K562 (cell line): ENCODE results near the gene ABCG1. TPM values are rescaled to one million over a fixed set of nuclear protein-coding genes. Genes with fewer than 3 reads are reported as not detected.

Source experiments
- ATAC-seq: fragments of 200-7000 bp; cut with Tn5 transposase; 3 replicates; pipeline ENCODE4 v1.9.1; 2020; ENCODE audit warnings: moderate library complexity
- BruUV-seq: library from RNA; stranded (reverse); fragments of 400-500 nt; replicated peaks from 2 replicates; lab custom pipeline; 2021; lab: Mats Ljungman, UMichigan
- CTCF ChIA-PET: fragments of 300-600 bp; formaldehyde crosslinking; extraction: SDS; loops from one replicate; lab custom pipeline; 2021; ENCODE audit warnings: low intra/inter-chr PET ratio; lab: Yijun Ruan, JAX
- POLR2A ChIA-PET: fragments of 300-600, 350-650 bp; sonication (Branson Sonifier 250); formaldehyde crosslinking; extraction: SDS; loops from one replicate; lab custom pipeline; 2021; ENCODE audit warnings: antibody characterized with exemption, inconsistent platforms; lab: Yijun Ruan, JAX
- DNase-seq, 4 experiments: peaks; one replicate each; pipeline versions ENCODE4 v3.0.0 to v3.0.0-alpha.2; 2011 to 2018; ENCODE audit warnings: low spot score in 3 of 4, mixed read lengths in 3 of 4; ENCODE audit errors: extremely low read depth in 1 of 4
- FAIRE-seq: peaks from 2 replicates; lab custom pipeline; 2011; peaks lifted over from hg19 to GRCh38; lab: Jason Lieb, UNC
- H2AFZ ChIP-seq: 2 replicates; pipeline ENCODE4 v1.6.0; 2011; ENCODE audit warnings: low read depth, low read length, control low read depth, inconsistent platforms
- H3K27ac ChIP-seq: fragments of 200-600 bp; 3 replicates; pipeline ENCODE4 v1.8.0; 2011; ENCODE audit warnings: low read depth, mild to moderate bottlenecking, control low read depth, inconsistent platforms, low read length, moderate library complexity, mixed read lengths; ENCODE audit errors: extremely low read depth
- H3K27me3 ChIP-seq, 2 experiments: fragments of 300-600 bp in 1 of 2; 2 replicates in 1 of 2; 3 replicates in 1 of 2; pipeline versions ENCODE4 v1.6.0 to v1.8.0; 2011; ENCODE audit warnings: inconsistent platforms in 2 of 2, low read length in 2 of 2, mild to moderate bottlenecking in 1 of 2, mixed read lengths in 1 of 2, moderate library complexity in 1 of 2; ENCODE audit not compliant: control insufficient read depth in 2 of 2, insufficient read depth in 2 of 2
- H3K36me3 ChIP-seq: fragments of 300-600 bp; 3 replicates; pipeline ENCODE4 v1.8.0; 2011; ENCODE audit warnings: mild to moderate bottlenecking, low read length, inconsistent platforms; ENCODE audit not compliant: control insufficient read depth, insufficient read depth
- H3K4me1 ChIP-seq, 2 experiments: fragments of 200-600 bp in 1 of 2; replicated peaks in 1 of 2; 2 replicates in 1 of 2; 3 replicates in 1 of 2; pipeline versions ENCODE4 v1.5.1 to v1.8.0; 2011; ENCODE audit warnings: inconsistent platforms in 2 of 2, low read length in 2 of 2, mild to moderate bottlenecking in 1 of 2, mixed read lengths in 1 of 2, moderate library complexity in 1 of 2; ENCODE audit not compliant: control insufficient read depth in 2 of 2, insufficient read depth in 2 of 2
- H3K4me2 ChIP-seq: 2 replicates; pipeline ENCODE4 v1.6.1; 2011; ENCODE audit warnings: low read length, control low read depth, inconsistent platforms, mixed read lengths; ENCODE audit not compliant: insufficient read depth
- H3K4me3 ChIP-seq: fragments of 200-600 bp; sonication (generic), shearing (Covaris generic); 2 replicates; pipeline ENCODE4 v1.5.1; 2016; ENCODE audit warnings: control low read depth, inconsistent platforms
- H3K79me2 ChIP-seq: fragments of 200-600 bp; 3 replicates; pipeline ENCODE4 v1.8.0; 2011; ENCODE audit warnings: low read length, inconsistent platforms; ENCODE audit not compliant: control insufficient read depth, insufficient read depth
- H3K9ac ChIP-seq, 2 experiments: 2 replicates each; pipeline versions ENCODE4 v1.6.0 to v1.6.1; 2011; ENCODE audit warnings: low read depth in 2 of 2, low read length in 2 of 2, control low read depth in 1 of 2, inconsistent platforms in 1 of 2, mild to moderate bottlenecking in 1 of 2, mixed read lengths in 1 of 2; ENCODE audit not compliant: insufficient read depth in 1 of 2
- H3K9me1 ChIP-seq: one replicate; pipeline ENCODE4 v1.6.0; 2011; ENCODE audit warnings: inconsistent platforms, mild to moderate bottlenecking, low read length, moderate library complexity; ENCODE audit not compliant: control insufficient read depth, insufficient read depth
- H3K9me3 ChIP-seq: replicated peaks from 2 replicates; pipeline ENCODE4 v1.5.1; 2011; ENCODE audit warnings: low read depth, low read length, inconsistent platforms; ENCODE audit not compliant: control insufficient read depth, insufficient read depth
- H4K20me1 ChIP-seq: replicated peaks from 2 replicates; pipeline ENCODE4 v1.6.1; 2011; ENCODE audit warnings: low read length, inconsistent platforms, mixed read lengths; ENCODE audit not compliant: control insufficient read depth, insufficient read depth
- BCLAF1 ChIP-seq, 2 experiments: fragments of 450-650 bp in 1 of 2; IDR thresholded peaks; 2 replicates each; pipeline ENCODE4 v1.6.1; 2011 to 2017; ENCODE audit warnings: low read depth in 2 of 2, antibody characterized with exemption in 1 of 2, borderline replicate concordance in 1 of 2, low read length in 1 of 2, mild to moderate bottlenecking in 1 of 2, mixed read lengths in 1 of 2; ENCODE audit not compliant: control insufficient read depth in 1 of 2
- CBFA2T3 ChIP-seq: fragments of 450-650 bp; IDR thresholded peaks from 2 replicates; pipeline ENCODE4 v1.6.1; 2017
- GTF3C2 ChIP-seq: IDR thresholded peaks from 3 replicates; pipeline ENCODE4 v1.6.1; 2011; ENCODE audit warnings: borderline replicate concordance, mild to moderate bottlenecking, moderate library complexity; ENCODE audit not compliant: insufficient read length; ENCODE audit errors: extremely low read depth
- LARP7 ChIP-seq: fragments of 450-650 bp; IDR thresholded peaks from 2 replicates; pipeline ENCODE4 v1.6.1; 2016
- MTA2 ChIP-seq: fragments of 450-650 bp; IDR thresholded peaks from 2 replicates; pipeline ENCODE4 v1.6.1; 2016; ENCODE audit warnings: low read depth
- NEUROD1 ChIP-seq: fragments of 150-350 bp; IDR thresholded peaks from 2 replicates; pipeline ENCODE4 v1.6.1; 2014; ENCODE audit warnings: borderline replicate concordance, low read length, low read depth; ENCODE audit not compliant: partially characterized antibody
- TCF7 ChIP-seq: sonication (generic); IDR thresholded peaks from 2 replicates; pipeline ENCODE4 v1.6.1; 2016; ENCODE audit warnings: antibody characterized with exemption, borderline replicate concordance
- ZNF444 ChIP-seq: fragments of 250-450 bp; sonication (Bioruptor Pico); IDR thresholded peaks from 2 replicates; pipeline ENCODE4 v1.4.0; 2020; ENCODE audit warnings: mild to moderate bottlenecking, moderate library complexity
- WGBS: fragments of 100-300 bp; shearing (Covaris generic); methylation state at CpG from one replicate; pipeline ENCODE4 v1.1.6; 2016; ENCODE audit warnings: low coverage, mixed read lengths; ENCODE audit not compliant: insufficient coverage; ENCODE audit errors: missing lambda C conversion rate; 5-methylcytosine and 5-hydroxymethylcytosine counted together
- in situ Hi-C: fragments of 300-500 bp; cut with MboI; formaldehyde crosslinking; loops from 4 replicates; pipeline ENCODE4 v1.15.0; 2018; ENCODE audit warnings: inconsistent platforms, mixed read lengths
- intact Hi-C: fragments of 100-400 bp; cut with micrococcal nuclease; formaldehyde crosslinking; loops from 2 replicates; pipeline ENCODE4 v1.14.2; 2022
- polyA plus RNA-seq, 8 experiments: library from polyadenylated mRNA; depleted of rRNA in 4 of 8; stranded (reverse) in 5 of 8; unstranded in 3 of 8; fragments of >200 nt; fragmentation: Nextera tagmentation in 2 of 8; fragmentation: Illumina TruSeq in 1 of 8; extraction: Ambion mirVana in 2 of 8; extraction: Trizol in 1 of 8; gene quantifications; 2 replicates each; pipeline versions ENCODE4 v1.2.1 to v1.2.3, GENCODE V29; 2011 to 2014; ENCODE audit warnings: inconsistent platforms in 1 of 8, missing spikeins in 1 of 8
- total RNA-seq, 7 experiments: library from RNA; depleted of rRNA in 6 of 7; stranded (reverse); fragments of >200 nt in 6 of 7; fragmentation: Illumina TruSeq in 2 of 7; extraction: Trizol in 2 of 7; gene quantifications; 2 replicates each; pipeline versions ENCODE4 v1.2.1 to v1.2.3, GENCODE V29; 2011 to 2021; ENCODE audit warnings: low replicate concordance in 1 of 7
- TF ChIP-seq, protein P1 (sequence below): fragments of 250-450 bp; sonication (Bioruptor Pico); IDR thresholded peaks from 2 replicates; pipeline ENCODE4 v1.4.0; 2020

ABCG1 gene
- total and polyA plus RNA-seq, 9 of the 15 experiments (the other 6 are each of a cell fraction or from before 2014, with no cell fraction given), result 0.04 to 0.09 TPM; not detected in 7

GRCh38 chr21:42253466-42253865 is 34.5 kb downstream of the ABCG1 start (continued):
- no peak for TF ChIP-seq NEUROD1
- TF ChIP-seq, protein P1, sequence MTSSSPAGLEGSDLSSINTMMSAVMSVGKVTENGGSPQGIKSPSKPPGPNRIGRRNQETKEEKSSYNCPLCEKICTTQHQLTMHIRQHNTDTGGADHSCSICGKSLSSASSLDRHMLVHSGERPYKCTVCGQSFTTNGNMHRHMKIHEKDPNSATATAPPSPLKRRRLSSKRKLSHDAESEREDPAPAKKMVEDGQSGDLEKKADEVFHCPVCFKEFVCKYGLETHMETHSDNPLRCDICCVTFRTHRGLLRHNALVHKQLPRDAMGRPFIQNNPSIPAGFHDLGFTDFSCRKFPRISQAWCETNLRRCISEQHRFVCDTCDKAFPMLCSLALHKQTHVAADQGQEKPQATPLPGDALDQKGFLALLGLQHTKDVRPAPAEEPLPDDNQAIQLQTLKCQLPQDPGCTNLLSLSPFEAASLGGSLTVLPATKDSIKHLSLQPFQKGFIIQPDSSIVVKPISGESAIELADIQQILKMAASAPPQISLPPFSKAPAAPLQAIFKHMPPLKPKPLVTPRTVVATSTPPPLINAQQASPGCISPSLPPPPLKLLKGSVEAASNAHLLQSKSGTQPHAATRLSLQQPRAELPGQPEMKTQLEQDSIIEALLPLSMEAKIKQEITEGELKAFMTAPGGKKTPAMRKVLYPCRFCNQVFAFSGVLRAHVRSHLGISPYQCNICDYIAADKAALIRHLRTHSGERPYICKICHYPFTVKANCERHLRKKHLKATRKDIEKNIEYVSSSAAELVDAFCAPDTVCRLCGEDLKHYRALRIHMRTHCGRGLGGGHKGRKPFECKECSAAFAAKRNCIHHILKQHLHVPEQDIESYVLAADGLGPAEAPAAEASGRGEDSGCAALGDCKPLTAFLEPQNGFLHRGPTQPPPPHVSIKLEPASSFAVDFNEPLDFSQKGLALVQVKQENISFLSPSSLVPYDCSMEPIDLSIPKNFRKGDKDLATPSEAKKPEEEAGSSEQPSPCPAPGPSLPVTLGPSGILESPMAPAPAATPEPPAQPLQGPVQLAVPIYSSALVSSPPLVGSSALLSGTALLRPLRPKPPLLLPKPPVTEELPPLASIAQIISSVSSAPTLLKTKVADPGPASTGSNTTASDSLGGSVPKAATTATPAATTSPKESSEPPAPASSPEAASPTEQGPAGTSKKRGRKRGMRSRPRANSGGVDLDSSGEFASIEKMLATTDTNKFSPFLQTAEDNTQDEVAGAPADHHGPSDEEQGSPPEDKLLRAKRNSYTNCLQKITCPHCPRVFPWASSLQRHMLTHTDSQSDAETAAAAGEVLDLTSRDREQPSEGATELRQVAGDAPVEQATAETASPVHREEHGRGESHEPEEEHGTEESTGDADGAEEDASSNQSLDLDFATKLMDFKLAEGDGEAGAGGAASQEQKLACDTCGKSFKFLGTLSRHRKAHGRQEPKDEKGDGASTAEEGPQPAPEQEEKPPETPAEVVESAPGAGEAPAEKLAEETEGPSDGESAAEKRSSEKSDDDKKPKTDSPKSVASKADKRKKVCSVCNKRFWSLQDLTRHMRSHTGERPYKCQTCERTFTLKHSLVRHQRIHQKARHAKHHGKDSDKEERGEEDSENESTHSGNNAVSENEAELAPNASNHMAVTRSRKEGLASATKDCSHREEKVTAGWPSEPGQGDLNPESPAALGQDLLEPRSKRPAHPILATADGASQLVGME (CRISPR knock-in tag), result no peak
- no peak for TF ChIP-seq TCF7

GRCh38 chr21:42254083-42254482 is 35.1 kb downstream of the ABCG1 start:
- peaks cover 25 to 60% of the 10 kb centered on the region in 2 experiments for H3K27me3 ChIP-seq
- 0% methylated on average over 6 of the region's 6 CpGs for WGBS
- peak; percentile 23 for FAIRE-seq
- H4K20me1 ChIP-seq, result peaks cover 4% of the 10 kb centered on the region
- in situ Hi-C loops (loop anchor here (10.0 kb wide), 1 partner anchor 99 kb away; no protein-coding TSS in a partner anchor), intact Hi-C loops (no loop called here)
- no peaks in the 10 kb centered on the region for H3K9me3 ChIP-seq
- no peaks in the 10 kb centered on the region for H3K79me2 ChIP-seq
- no peak overlapping the region for H3K27ac ChIP-seq
- no peak for DNase-seq
- BruUV-seq, result no TSS peak
- H3K4me1 ChIP-seq, result no peaks in the 10 kb centered on the region
- H3K36me3 ChIP-seq, result no peaks in the 10 kb centered on the region
- H3K9ac ChIP-seq, result no peak overlapping the region
- ATAC-seq, result no peak
- H3K9me1 ChIP-seq, result no peaks in the 10 kb centered on the region
- H3K4me3 ChIP-seq, result no peak overlapping the region
- no peak overlapping the region for H2AFZ ChIP-seq
- POLR2A ChIA-PET, result no interaction called here
- no peak overlapping the region for H3K4me2 ChIP-seq
- CTCF ChIA-PET, result no interaction called here
- TF ChIP-seq GTF3C2, result no peak
- TF ChIP-seq LARP7, result no peak
- TF ChIP-seq BCLAF1 (IDR thresholded peaks at IDR 0.05; ENCODE audit: borderline replicate concordance in 1 of 2, control insufficient read depth in 1 of 2, low read depth in 2 of 2, low read length in 1 of 2), result no peak
- TF ChIP-seq ZNF444, result no peak
- TF ChIP-seq MTA2, result no peak
- TF ChIP-seq CBFA2T3, result no peak
